Hepatocyte (in vitro differentiated cells): ENCODE data around the gene NID1.

ENCODE experiments used
- CTCF ChIP-seq: fragments of 200-600 bp; sonication (generic); IDR thresholded peaks from 2 replicates; pipeline ENCODE4 v1.5.1; 2016; ENCODE audit warnings: antibody characterized with exemption, mild to moderate bottlenecking; ENCODE audit not compliant: poor library complexity
- EZH2 ChIP-seq: fragments of 200-600 bp; sonication (generic); IDR thresholded peaks from 2 replicates; pipeline ENCODE4 v1.6.1; 2016; ENCODE audit warnings: antibody characterized with exemption, mild to moderate bottlenecking, borderline replicate concordance

- TF ChIP-seq CTCF = no peak
- no peak for TF ChIP-seq EZH2
These were observed 131.1 kb downstream of the NID1 start for GRCh38 chr1:235933766-235934116.
